HG03460 (cell line): ENCODE results near the gene NR6A1.
"Not testable (repeated sequence)": the region's sequence is repeated elsewhere in the genome, so short reads cannot be mapped to it uniquely, and the experiment has no call there.

Source experiments
- ATAC-seq: cut with Tn5 transposase; IDR thresholded peaks from one replicate; pipeline ENCODE4 v1.9.1; 2021; ENCODE audit not compliant: unreplicated experiment

NR6A1 gene

DNA sequence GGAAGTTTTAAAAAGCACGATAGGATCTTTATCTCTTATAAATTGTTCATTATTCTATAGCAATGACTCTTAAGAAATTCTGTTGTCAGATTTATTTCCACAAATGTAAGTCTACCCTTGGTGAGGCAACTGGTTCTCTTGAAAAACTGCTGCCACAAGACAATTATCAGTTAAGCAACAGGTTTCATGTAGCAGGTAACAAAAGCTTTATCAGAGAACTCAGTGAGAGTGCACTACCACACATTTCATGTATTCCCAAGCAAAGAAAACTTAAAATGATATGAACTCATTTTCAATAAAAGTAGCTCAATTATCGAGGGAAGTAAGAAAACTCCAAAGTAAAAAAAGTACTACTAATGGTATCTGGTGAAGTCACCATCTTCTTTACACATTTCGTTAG is 9.4 kb downstream of the NR6A1 start:
- ATAC-seq, result no peak

DNA sequence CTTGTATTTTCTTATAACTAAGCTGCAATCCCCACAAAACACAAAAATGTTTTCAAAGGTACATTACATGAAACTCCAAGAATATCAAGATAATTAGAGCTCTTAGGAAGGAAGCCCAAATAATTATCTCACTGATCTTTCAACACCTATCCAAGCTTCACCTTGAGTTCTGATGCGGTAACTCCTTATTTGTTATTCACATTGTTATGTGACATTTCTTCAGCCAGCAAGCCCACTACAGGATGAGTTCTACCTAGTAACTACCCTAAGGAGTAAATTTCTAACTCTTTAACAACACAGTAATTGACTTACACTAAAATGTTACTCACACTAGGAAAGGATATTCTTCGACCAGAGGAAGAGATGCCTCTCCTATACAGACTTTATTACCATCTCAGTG is 9.9 kb downstream of the NR6A1 start:
- no peak for ATAC-seq

DNA sequence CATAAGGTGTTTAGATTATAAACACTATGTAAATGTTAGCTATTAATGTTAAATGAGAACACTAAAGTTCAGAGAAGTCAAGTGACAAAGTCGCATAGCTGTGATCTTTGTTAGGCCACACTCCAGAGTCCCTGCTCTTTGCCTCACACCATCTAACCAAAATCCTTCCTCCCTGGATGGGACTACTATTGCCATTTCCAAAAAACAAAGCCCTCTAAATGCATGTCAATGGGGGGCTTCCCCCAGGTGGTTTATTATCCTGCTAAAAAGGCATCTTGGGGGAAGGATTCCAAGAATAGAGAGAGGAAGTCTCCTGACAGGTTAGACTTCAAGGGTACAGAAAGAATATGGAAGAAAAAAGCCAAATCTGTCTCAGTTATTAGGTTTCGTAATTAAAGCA is 10.4 kb downstream of the NR6A1 start:
- no peak for ATAC-seq

DNA sequence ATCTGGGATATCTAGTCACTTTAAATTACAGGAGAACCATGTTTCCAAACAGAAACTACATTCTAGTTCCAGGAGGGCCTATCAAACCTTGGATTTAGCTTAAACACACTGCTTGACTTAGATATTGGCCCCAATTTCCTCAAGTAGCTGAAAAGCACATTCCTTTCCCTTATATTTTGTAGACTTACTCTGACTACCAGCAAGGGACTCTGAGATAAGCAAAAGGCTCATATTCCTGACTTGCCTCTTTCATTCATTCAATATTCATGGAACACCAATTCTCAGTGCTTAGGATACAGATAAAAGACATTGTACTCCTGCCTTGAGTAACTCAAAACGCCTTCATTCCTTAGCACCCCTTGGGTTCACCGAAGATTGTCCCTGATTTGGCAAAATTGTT is 11.8 kb downstream of the NR6A1 start:
- ATAC-seq, result no peak

GRCh38 chr9:124758691-124759090 is 12.4 kb downstream of the NR6A1 start:
- no peak for ATAC-seq

DNA sequence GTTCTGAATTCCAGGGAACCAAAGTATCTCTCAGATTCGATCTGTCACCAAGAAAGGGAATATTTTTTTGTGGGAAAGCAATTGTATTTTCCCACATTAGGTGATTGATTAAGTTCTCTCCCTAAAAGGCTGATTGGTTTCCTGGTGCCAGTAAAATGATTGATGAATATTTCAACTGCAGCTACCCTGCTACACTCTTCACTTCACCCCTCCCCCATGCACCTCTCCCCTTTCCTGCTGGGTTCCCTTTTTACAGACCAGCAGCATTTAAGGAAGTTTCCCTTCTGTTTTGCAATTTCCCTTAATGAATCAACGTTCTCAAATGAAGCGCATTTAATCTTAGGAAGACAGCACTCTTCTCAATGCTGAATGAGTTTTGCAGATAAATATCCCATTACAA is 13.1 kb downstream of the NR6A1 start:
- ATAC-seq, result no peak

DNA sequence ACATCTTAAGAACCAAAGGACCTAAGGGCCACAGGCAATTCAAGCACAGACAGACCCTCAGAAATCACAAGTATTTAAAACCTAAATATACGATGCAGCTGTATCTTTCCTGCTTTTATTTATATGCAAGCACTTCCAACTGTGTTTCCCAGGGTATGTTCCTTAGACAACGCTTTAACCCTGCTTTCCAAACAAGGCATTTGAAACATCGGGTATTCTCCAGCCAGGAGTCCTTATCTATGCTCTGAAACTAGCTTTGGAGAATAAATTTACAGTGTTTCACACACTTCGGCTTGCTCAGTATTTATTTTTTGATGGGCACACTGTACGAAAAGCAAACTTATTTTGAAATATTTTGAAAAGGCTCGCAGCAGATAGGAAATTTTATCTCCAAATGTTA is 13.5 kb downstream of the NR6A1 start:
- ATAC-seq, result no peak

DNA sequence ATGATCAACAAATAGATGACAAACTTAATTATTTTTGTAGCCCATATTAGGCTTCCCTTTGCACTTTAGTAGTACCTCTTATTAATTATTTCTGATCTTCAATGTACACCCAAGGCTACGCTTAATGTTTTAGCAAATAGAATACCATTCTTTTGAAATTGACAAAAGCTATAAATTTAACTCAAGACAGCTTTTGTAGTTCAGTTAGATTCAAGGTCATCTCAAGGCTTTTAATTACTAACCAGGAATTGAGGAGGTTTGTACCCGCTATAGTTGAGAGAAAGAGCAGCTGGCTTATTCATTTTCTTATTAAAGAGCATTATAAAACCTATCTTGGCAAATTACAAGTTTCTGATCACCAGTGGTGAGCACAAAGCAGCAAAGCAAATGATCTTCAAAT is 15.1 kb downstream of the NR6A1 start:
- ATAC-seq, result no peak

DNA sequence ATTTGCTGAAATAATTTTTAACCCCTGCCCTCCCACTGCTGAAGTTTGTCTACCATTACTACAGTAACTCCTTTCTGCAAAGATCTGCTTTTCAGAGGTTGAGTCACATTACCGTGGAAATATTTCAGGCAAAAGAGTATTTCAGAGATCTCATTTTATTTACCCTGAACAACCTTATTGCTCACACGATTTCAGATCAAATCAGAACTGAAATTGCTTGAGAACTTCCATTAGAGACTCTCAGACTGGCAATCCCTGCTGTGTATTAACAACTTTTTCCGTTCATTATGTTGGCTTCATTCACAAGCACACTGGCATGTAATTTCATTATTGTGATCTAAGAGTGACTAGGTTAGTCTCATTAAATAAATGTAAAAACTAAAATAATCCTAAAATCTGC is 16.1 kb downstream of the NR6A1 start:
- ATAC-seq, result no peak

- no peak for ATAC-seq
These were observed 16.8 kb downstream of the NR6A1 start for GRCh38 chr9:124754289-124754688.

DNA sequence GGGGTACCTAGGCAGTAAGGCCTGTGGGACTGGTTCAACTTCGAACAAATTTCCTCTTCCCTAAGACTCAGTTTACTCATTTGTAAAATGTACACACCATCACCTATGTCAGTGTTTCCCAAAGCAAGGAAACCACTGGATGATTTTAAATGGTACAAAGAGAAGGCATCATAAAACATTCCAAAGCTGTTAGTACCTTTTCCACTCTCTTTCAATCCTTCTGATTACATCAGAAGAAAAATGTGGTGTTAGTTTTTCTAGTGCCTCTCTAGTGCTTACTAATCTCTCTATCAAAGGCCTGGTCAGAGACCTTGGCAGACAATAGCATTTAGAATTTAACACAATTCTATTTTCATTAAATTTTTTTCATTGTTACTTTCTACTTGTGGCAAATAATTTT is 18.1 kb downstream of the NR6A1 start:
- no peak for ATAC-seq

- no peak for ATAC-seq
These were observed 21.3 kb downstream of the NR6A1 start for GRCh38 chr9:124749781-124750180.

DNA sequence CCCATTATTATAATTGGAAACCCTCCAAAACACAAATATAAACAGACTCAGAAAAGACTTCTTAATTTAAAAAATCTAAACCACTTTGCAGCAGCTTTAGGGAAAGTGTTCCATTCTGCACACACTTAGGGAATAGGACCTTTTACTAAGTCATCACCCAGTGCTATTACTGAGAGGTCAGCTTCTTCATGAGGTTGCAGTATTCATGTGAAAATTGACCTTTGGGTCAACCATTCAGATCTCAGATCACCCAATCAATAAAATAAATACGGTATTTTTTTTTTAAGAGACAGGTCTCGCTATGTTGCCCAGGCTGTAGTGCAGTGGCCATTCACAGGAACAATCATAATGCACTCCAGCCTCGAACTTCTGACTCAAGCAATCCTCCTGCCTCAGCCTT is 21.8 kb downstream of the NR6A1 start:
- no peak for ATAC-seq

DNA sequence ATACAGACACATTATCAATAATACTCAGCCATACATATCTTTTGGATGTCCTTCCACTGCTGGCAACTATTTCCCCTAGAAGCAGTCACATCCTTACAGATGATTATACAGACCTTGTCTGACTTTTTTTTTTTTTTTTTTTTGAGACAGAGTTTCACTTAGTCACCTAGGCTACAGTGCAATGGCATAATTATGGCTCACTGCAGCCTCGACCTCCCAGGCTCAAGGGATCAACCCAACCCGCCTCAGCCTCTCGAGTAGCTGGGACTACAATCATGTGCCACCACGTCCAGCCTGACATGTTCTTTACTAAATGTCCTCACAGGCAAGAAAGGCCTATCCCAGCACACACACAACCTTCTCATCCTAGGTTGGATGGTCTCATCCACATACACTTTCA is 24.0 kb downstream of the NR6A1 start:
- no peak for ATAC-seq

GRCh38 chr9:124743686-124744348 is 27.3 kb downstream of the NR6A1 start:
- no peak for ATAC-seq

DNA sequence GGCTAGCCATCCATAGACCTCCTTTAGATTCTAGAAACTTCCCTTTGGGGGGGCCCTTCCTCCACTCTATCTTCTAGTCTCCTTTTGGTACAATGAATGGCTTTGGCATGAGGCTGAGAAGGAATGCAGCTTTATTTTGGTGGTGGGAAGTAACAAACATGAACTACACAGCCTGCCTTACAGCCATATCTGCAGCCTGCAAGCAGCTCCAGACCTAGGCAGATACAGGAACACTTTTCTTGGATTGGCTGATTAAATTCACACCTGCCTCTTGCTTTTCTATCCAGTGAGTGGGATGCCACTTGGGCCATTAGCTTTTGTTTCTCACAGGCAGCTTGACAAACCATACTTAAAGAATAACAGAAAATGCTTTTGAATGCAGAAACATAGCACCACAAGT is 28.2 kb downstream of the NR6A1 start:
- no peak for ATAC-seq

GRCh38 chr9:124741662-124742061 is 29.4 kb downstream of the NR6A1 start:
- no peak for ATAC-seq

DNA sequence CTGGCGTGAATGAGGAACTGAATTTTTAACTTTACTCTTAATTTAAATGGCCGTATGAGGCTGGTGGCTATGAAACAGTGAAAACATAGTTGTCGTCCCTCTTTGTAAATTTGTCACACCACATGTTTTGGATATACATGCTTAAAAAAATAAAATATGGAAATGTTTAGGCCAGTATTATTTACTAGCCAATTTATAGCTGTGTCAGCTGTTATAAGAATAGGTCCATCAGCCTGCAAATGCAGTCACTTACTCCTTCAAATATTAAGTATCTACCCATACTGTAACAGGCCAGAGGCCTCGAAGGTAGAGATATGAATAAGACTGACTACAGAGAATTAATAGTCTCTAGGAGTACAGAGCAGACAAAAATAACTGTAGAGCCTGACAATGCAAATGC is 30.0 kb downstream of the NR6A1 start:
- ATAC-seq, result no peak

- no peak for ATAC-seq
These were observed 31.8 kb downstream of the NR6A1 start for GRCh38 chr9:124739360-124739759.

DNA sequence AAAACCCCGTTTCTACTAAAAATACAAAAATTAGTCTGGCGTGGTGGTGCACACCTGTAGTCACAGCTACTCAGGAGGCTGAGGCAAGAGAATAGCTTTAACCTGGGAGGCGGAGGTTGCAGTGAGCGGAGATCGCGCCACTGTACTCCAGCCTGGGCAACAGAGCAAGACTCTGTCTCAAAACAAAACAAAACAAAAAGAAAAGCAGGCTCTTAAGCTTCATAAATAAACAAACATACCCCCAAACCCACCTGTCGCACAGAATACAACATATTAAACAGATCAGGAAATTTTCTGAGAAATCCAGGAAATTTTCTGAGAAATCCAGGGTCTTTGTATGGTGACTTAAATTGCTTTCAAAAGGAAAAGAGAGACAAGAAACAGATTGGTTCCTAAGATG is 33.0 kb downstream of the NR6A1 start:
- ATAC-seq, result not testable (repeated sequence)

DNA sequence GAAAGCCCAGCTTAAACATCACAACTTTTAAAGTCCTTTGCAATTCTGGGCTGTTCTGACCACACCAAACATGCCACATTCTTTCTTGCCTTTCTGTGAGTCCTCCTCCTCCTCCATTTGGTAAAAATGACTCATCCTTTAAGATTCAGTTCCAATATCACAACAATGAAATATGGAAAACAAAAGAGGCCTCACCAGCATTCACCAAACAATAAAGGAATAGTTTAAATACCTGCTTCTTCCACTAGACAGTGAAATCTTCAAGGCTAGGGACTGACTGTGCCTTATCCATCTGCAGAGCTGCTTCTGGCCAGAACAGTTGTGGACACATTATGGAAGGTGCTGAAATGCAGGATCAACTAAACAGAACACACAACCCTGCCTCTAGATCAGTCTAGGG is 36.0 kb downstream of the NR6A1 start:
- ATAC-seq, result no peak

DNA sequence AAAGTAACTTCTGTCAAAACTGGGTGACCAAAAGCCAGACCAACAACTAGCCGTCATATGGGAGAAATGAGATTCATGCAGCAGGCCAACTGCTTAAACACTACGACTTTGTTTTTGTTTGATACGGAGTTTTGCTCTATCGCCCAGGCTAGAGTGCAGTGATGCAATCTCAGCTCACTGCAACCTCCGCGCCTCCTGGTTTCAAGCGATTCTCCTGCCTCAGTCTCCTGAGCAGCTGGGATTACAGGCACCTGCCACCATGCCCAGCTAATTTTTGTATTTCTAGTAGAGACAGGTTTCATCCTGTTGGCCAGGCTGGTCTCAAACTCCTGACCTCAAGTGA is 36.4 kb downstream of the NR6A1 start:
- not testable (repeated sequence) for ATAC-seq

- ATAC-seq, result no peak
These were observed 37.0 kb downstream of the NR6A1 start for GRCh38 chr9:124733964-124734740.
